ENCODE results near the gene CHTF18. TPM values are rescaled to one million over a fixed set of nuclear protein-coding genes. Genes with fewer than 3 reads are reported as not detected.

CHTF18 gene
- polyA plus RNA-seq, 1 donor (not counting 4 experiments of a cell fraction or from before 2014, with no cell fraction given): 5.7 TPM

GRCh38 chr16:780296-780695 is 8.1 kb upstream of the CHTF18 start:
- Histone ChIP-seq H3K9me3 (ENCODE audit: control insufficient read depth, low read depth, low read length) (no peaks in the 10 kb centered on the region), H3K4me3 (ENCODE audit: control insufficient read depth in 2 of 3, extremely low read depth in 1 of 3, insufficient read depth in 2 of 3, low read depth in 1 of 3, low read length in 3 of 3) (no peak overlapping the region), H3K27me3 (ENCODE audit: control insufficient read depth, extremely low read depth, insufficient read depth, low read length) (peaks cover 15% of the 10 kb centered on the region), H3K9ac (ENCODE audit: control insufficient read depth, extremely low read depth, insufficient read depth, low read length) (no peak overlapping the region), H3K27ac (ENCODE audit: control insufficient read depth, insufficient read depth, low read length) (no peak overlapping the region), H3K36me3 (ENCODE audit: control insufficient read depth in 2 of 2, extremely low read depth in 1 of 2, insufficient read depth in 2 of 2, low read length in 2 of 2) (peaks cover 0 to under 1% of the 10 kb centered on the region in 2 experiments), H3K9me1 (ENCODE audit: control insufficient read depth, extremely low read depth, insufficient read depth, low read length) (no peaks in the 10 kb centered on the region), H3K79me2 (ENCODE audit: control insufficient read depth, insufficient read depth, low read length) (no peaks in the 10 kb centered on the region), H4K20me1 (ENCODE audit: control insufficient read depth, extremely low read depth, insufficient read depth, low read length) (peaks cover 5% of the 10 kb centered on the region), H3K4me2 (ENCODE audit: control insufficient read depth, extremely low read depth, insufficient read depth, low read depth, low read length) (no peak overlapping the region), H2AFZ (ENCODE audit: control insufficient read depth, low read length) (no peak overlapping the region), H3K4me1 (ENCODE audit: control insufficient read depth, extremely low read depth, insufficient read depth, low read length) (peaks cover 23% of the 10 kb centered on the region)
- no peak for FAIRE-seq
- DNase-seq (ENCODE audit: low read depth, low spot score): no peak
- TF ChIP-seq CTCF (optimal IDR thresholded peaks at IDR 0.05 in 1 of 3, IDR thresholded peaks at IDR 0.05 in 1 of 3, conservative IDR thresholded peaks at IDR 0.05 in 1 of 3; ENCODE audit: extremely low read depth in 1 of 3, insufficient read depth in 2 of 3, low read length in 3 of 3) (no peak), EZH2 (IDR thresholded peaks at IDR 0.05; ENCODE audit: low read length) (no peak)
- dilution Hi-C loops (cut with MboI; ENCODE audit: extremely low pct_ligation_motif_present, low sequenced_read_pairs): no loop called here

- Histone ChIP-seq H3K9ac (ENCODE audit: control insufficient read depth, extremely low read depth, insufficient read depth, low read length) (no peak overlapping the region), H3K79me2 (ENCODE audit: control insufficient read depth, insufficient read depth, low read length) (no peaks in the 10 kb centered on the region), H3K4me1 (ENCODE audit: control insufficient read depth, extremely low read depth, insufficient read depth, low read length) (peaks cover 23% of the 10 kb centered on the region), H3K27ac (ENCODE audit: control insufficient read depth, insufficient read depth, low read length) (no peak overlapping the region), H2AFZ (ENCODE audit: control insufficient read depth, low read length) (no peak overlapping the region), H3K9me1 (ENCODE audit: control insufficient read depth, extremely low read depth, insufficient read depth, low read length) (no peaks in the 10 kb centered on the region), H3K4me3 (ENCODE audit: control insufficient read depth in 2 of 3, extremely low read depth in 1 of 3, insufficient read depth in 2 of 3, low read depth in 1 of 3, low read length in 3 of 3) (no peak overlapping the region), H3K36me3 (ENCODE audit: control insufficient read depth in 2 of 2, extremely low read depth in 1 of 2, insufficient read depth in 2 of 2, low read length in 2 of 2) (peaks cover 3 to 8% of the 10 kb centered on the region in 2 experiments), H3K9me3 (ENCODE audit: control insufficient read depth, low read depth, low read length) (no peaks in the 10 kb centered on the region), H3K27me3 (ENCODE audit: control insufficient read depth, extremely low read depth, insufficient read depth, low read length) (peaks cover 15% of the 10 kb centered on the region), H4K20me1 (ENCODE audit: control insufficient read depth, extremely low read depth, insufficient read depth, low read length) (peaks cover 7% of the 10 kb centered on the region), H3K4me2 (ENCODE audit: control insufficient read depth, extremely low read depth, insufficient read depth, low read depth, low read length) (no peak overlapping the region)
- FAIRE-seq (no peak), DNase-seq (ENCODE audit: low read depth, low spot score) (no peak)
- dilution Hi-C loops (cut with MboI; ENCODE audit: extremely low pct_ligation_motif_present, low sequenced_read_pairs): no loop called here
- TF ChIP-seq EZH2 (IDR thresholded peaks at IDR 0.05; ENCODE audit: low read length): no peak
- TF ChIP-seq CTCF (optimal IDR thresholded peaks at IDR 0.05 in 1 of 3, IDR thresholded peaks at IDR 0.05 in 1 of 3, conservative IDR thresholded peaks at IDR 0.05 in 1 of 3; ENCODE audit: extremely low read depth in 1 of 3, insufficient read depth in 2 of 3, low read length in 3 of 3): no peak
These were observed 6.9 kb upstream of the CHTF18 start for GRCh38 chr16:781346-782010.

Measured in keratinocyte (primary cell).